HG03342 (cell line): ENCODE results near the gene CREM.
"Not testable (repeated sequence)": the region's sequence is repeated elsewhere in the genome, so short reads cannot be mapped to it uniquely, and the experiment has no call there.

Experiments used
- ATAC-seq: cut with Tn5 transposase; IDR thresholded peaks from one replicate; pipeline ENCODE4 v1.9.1; 2021; ENCODE audit warnings: mild to moderate bottlenecking, moderate library complexity; ENCODE audit not compliant: unreplicated experiment

CREM gene

GRCh38 chr10:35126530-35127288 is at the start of gene CREM:
TSS of gene CREM (plus strand) at chr10:35126846. CDS start at chr10:35137836, 10,990 bp downstream.
- ATAC-seq = peak; percentile 80

- no peak for ATAC-seq
These were observed 47.4 kb upstream of the CREM start for GRCh38 chr10:35079265-35079664.

- no peak for ATAC-seq
These were observed 46.9 kb upstream of the CREM start for GRCh38 chr10:35079763-35080162.

- ATAC-seq = not testable (repeated sequence)
These were observed 46.4 kb upstream of the CREM start for GRCh38 chr10:35080261-35080660.

GRCh38 chr10:35083242-35083641 is 43.4 kb upstream of the CREM start:
- ATAC-seq = no peak

GRCh38 chr10:35089611-35090161 is 37.0 kb upstream of the CREM start:
- peak; percentile 42 for ATAC-seq

- peak; percentile 96 for ATAC-seq
These were observed 36.3 kb upstream of the CREM start, which contains the start of gene CUL2 for GRCh38 chr10:35090162-35090954. TSS of gene CUL2 (minus strand) at chr10:35090341. CDS start at chr10:35071317, 19,024 bp downstream.

- no peak for ATAC-seq
These were observed 34.5 kb upstream of the CREM start for GRCh38 chr10:35091994-35092790.

- ATAC-seq = no peak
These were observed 33.8 kb upstream of the CREM start for GRCh38 chr10:35092851-35093250.

- no peak for ATAC-seq
These were observed 30.3 kb upstream of the CREM start for GRCh38 chr10:35096312-35096711.

GRCh38 chr10:35097510-35097909 is 29.1 kb upstream of the CREM start:
- no peak for ATAC-seq

- no peak for ATAC-seq
These were observed 22.8 kb upstream of the CREM start for GRCh38 chr10:35103882-35104281.

- no peak for ATAC-seq
These were observed 14.1 kb upstream of the CREM start for GRCh38 chr10:35112571-35112970.

- no peak for ATAC-seq
These were observed 7.3 kb upstream of the CREM start for GRCh38 chr10:35119378-35119777.

GRCh38 chr10:35124540-35124939 is 2.1 kb upstream of the CREM start:
- ATAC-seq = no peak

- no peak for ATAC-seq
These were observed 550 bp upstream of the CREM start for GRCh38 chr10:35126062-35126529.

- peak; percentile 14 for ATAC-seq
These were observed 744 bp downstream of the CREM start for GRCh38 chr10:35127289-35127891.

GRCh38 chr10:35129185-35129674 is 2.6 kb downstream of the CREM start:
- no peak for ATAC-seq

- ATAC-seq = no peak
These were observed 4.0 kb downstream of the CREM start for GRCh38 chr10:35130663-35131062.

- no peak for ATAC-seq
These were observed 6.1 kb downstream of the CREM start for GRCh38 chr10:35132727-35133126.
